BE2C (cell line): ENCODE results near the gene TMEM178B.

Experiments
- DNase-seq: peaks from one replicate; pipeline ENCODE4 v3.0.0-alpha.2; 2020
- H3K27me3 ChIP-seq: fragments of 250-450 bp; sonication (Bioruptor Pico); 2 replicates; pipeline ENCODE4 v1.5.1; 2020; ENCODE audit warnings: mild to moderate bottlenecking
- H3K36me3 ChIP-seq: fragments of 250-450 bp; sonication (Bioruptor Pico); 2 replicates; pipeline ENCODE4 v1.5.1; 2020; ENCODE audit warnings: mild to moderate bottlenecking
- H3K4me1 ChIP-seq: fragments of 250-450 bp; sonication (Bioruptor Pico); 2 replicates; pipeline ENCODE4 v1.5.1; 2020
- H3K4me3 ChIP-seq: 2 replicates; pipeline ENCODE4 v1.5.1; 2011; ENCODE audit warnings: low read depth, low read length
- H3K9me3 ChIP-seq: fragments of 250-450 bp; sonication (Bioruptor Pico); 2 replicates; pipeline ENCODE4 v1.5.1; 2020
- CTCF ChIP-seq: IDR thresholded peaks from 2 replicates; pipeline ENCODE4 v1.5.1; 2012; ENCODE audit warnings: mild to moderate bottlenecking, low read depth, low read length

Gene TMEM178B

GRCh38 chr7:141486959-141487358 lies 413.1 kb downstream of the TMEM178B start:
- DNase-seq, result no peak
- Histone ChIP-seq H3K4me1 (no peaks in the 10 kb centered on the region), H3K27me3 (no peaks in the 10 kb centered on the region), H3K9me3 (no peaks in the 10 kb centered on the region), H3K4me3 (no peak overlapping the region), H3K36me3 (no peaks in the 10 kb centered on the region)
- no peak for TF ChIP-seq CTCF

GRCh38 chr7:141490474-141490873 lies 416.6 kb downstream of the TMEM178B start:
- no peak overlapping the region for H3K4me3 ChIP-seq
- no peaks in the 10 kb centered on the region for H3K36me3 ChIP-seq
- H3K4me1 ChIP-seq, result no peaks in the 10 kb centered on the region
- no peaks in the 10 kb centered on the region for H3K27me3 ChIP-seq
- TF ChIP-seq CTCF, result no peak
- no peak for DNase-seq
- H3K9me3 ChIP-seq, result no peaks in the 10 kb centered on the region

- no peaks in the 10 kb centered on the region for H3K27me3 ChIP-seq
- no peaks in the 10 kb centered on the region for H3K9me3 ChIP-seq
- no peaks in the 10 kb centered on the region for H3K4me1 ChIP-seq
- no peaks in the 10 kb centered on the region for H3K36me3 ChIP-seq
- H3K4me3 ChIP-seq, result no peak overlapping the region
- no peak for TF ChIP-seq CTCF
- DNase-seq, result no peak
Observed at GRCh38 chr7:141495057-141495456, 421.2 kb downstream of the TMEM178B start.

- Histone ChIP-seq H3K4me1 (no peaks in the 10 kb centered on the region), H3K36me3 (no peaks in the 10 kb centered on the region), H3K4me3 (no peak overlapping the region), H3K27me3 (no peaks in the 10 kb centered on the region), H3K9me3 (no peaks in the 10 kb centered on the region)
- no peak for DNase-seq
- no peak for TF ChIP-seq CTCF
Observed at GRCh38 chr7:141497391-141497790, 423.5 kb downstream of the TMEM178B start.

- H3K27me3 ChIP-seq, result no peaks in the 10 kb centered on the region
- no peak for DNase-seq
- no peaks in the 10 kb centered on the region for H3K36me3 ChIP-seq
- H3K4me1 ChIP-seq, result no peaks in the 10 kb centered on the region
- TF ChIP-seq CTCF, result no peak
- H3K4me3 ChIP-seq, result no peak overlapping the region
- no peaks in the 10 kb centered on the region for H3K9me3 ChIP-seq
Observed at GRCh38 chr7:141500608-141501007, 426.7 kb downstream of the TMEM178B start.

- Histone ChIP-seq H3K36me3 (no peaks in the 10 kb centered on the region), H3K9me3 (no peaks in the 10 kb centered on the region), H3K4me3 (no peak overlapping the region), H3K27me3 (no peaks in the 10 kb centered on the region), H3K4me1 (no peaks in the 10 kb centered on the region)
- DNase-seq, result no peak
- no peak for TF ChIP-seq CTCF
Observed at GRCh38 chr7:141501451-141501850, 427.6 kb downstream of the TMEM178B start.
